Liver (tissue), 9 donors: ENCODE measurements around the gene RBBP4. TPM values are rescaled to one million over a fixed set of nuclear protein-coding genes. Genes with fewer than 3 reads are reported as not detected.

Experiments used
- DNase-seq: peaks from one replicate; pipeline ENCODE4 v3.0.0-alpha.2; 2017; ENCODE audit warnings: low spot score
- H3K27ac ChIP-seq, 2 donors: one replicate each; pipeline ENCODE4 v1.7.0; 2013; ENCODE audit warnings: inconsistent platforms in 2 of 2, low read length in 2 of 2, control low read depth in 1 of 2, low read depth in 1 of 2, mild to moderate bottlenecking in 1 of 2
- H3K27me3 ChIP-seq, 4 donors: one replicate each; pipeline versions ENCODE4 v1.6.1 to v1.7.0; 2013; ENCODE audit warnings: low read length in 3 of 4, inconsistent platforms in 1 of 4, mild to moderate bottlenecking in 1 of 4, moderate library complexity in 1 of 4; ENCODE audit not compliant: control insufficient read depth in 4 of 4, insufficient read depth in 4 of 4
- H3K36me3 ChIP-seq, 4 donors: one replicate each; pipeline versions ENCODE4 v1.6.1 to v1.7.0; 2013; ENCODE audit warnings: low read length in 3 of 4, mild to moderate bottlenecking in 3 of 4, low read depth in 1 of 4, moderate library complexity in 1 of 4; ENCODE audit not compliant: control insufficient read depth in 4 of 4, insufficient read depth in 3 of 4
- H3K4me1 ChIP-seq, 4 donors: one replicate each; pipeline versions ENCODE4 v1.6.1 to v1.7.0; 2013; ENCODE audit warnings: low read length in 3 of 4, mild to moderate bottlenecking in 3 of 4, moderate library complexity in 1 of 4; ENCODE audit not compliant: control insufficient read depth in 4 of 4, insufficient read depth in 4 of 4
- H3K4me3 ChIP-seq, 3 donors: one replicate each; pipeline versions ENCODE4 v1.6.1 to v1.7.0; 2013; ENCODE audit warnings: low read length in 3 of 3, control low read depth in 1 of 3, low read depth in 1 of 3, mild to moderate bottlenecking in 1 of 3
- H3K9ac ChIP-seq, 2 donors: one replicate each; pipeline ENCODE4 v1.7.0; 2013; ENCODE audit warnings: low read length in 2 of 2, mild to moderate bottlenecking in 2 of 2, moderate library complexity in 2 of 2, control low read depth in 1 of 2, low read depth in 1 of 2
- H3K9me3 ChIP-seq, 4 donors: one replicate each; pipeline versions ENCODE4 v1.6.1 to v1.7.0; 2013; ENCODE audit warnings: low read length in 3 of 4; ENCODE audit not compliant: control insufficient read depth in 4 of 4
- CTCF ChIP-seq: fragments of 150-350 bp; IDR thresholded peaks from 2 replicates; pipeline ENCODE4 v1.5.1; 2017; ENCODE audit warnings: improper control_type of control experiment, low read depth, low read length; ENCODE audit not compliant: missing input control
- FOXA1 ChIP-seq: IDR thresholded peaks from 2 replicates; pipeline ENCODE4 v1.6.1; 2016; ENCODE audit warnings: antibody characterized with exemption
- FOXA2 ChIP-seq: IDR thresholded peaks from 2 replicates; pipeline ENCODE4 v1.6.1; 2016; ENCODE audit warnings: antibody characterized with exemption
- HNF4A ChIP-seq, 2 donors: conservative IDR thresholded peaks; 2 replicates each; pipeline ENCODE4 v1.6.1; 2016; ENCODE audit warnings: antibody characterized with exemption in 2 of 2, mild to moderate bottlenecking in 2 of 2
- HNF4G ChIP-seq: IDR thresholded peaks from 2 replicates; pipeline ENCODE4 v1.6.1; 2016; ENCODE audit warnings: antibody characterized with exemption
- NR2F2 ChIP-seq: IDR thresholded peaks from 2 replicates; pipeline ENCODE4 v1.6.1; 2016; ENCODE audit warnings: antibody characterized with exemption
- RAD21 ChIP-seq, 2 donors: IDR thresholded peaks; 2 replicates each; pipeline ENCODE4 v1.6.1; 2016; ENCODE audit warnings: antibody characterized with exemption in 2 of 2, mild to moderate bottlenecking in 2 of 2
- REST ChIP-seq: IDR thresholded peaks from 2 replicates; pipeline ENCODE4 v1.6.1; 2016; ENCODE audit warnings: antibody characterized with exemption, mild to moderate bottlenecking
- SP1 ChIP-seq: IDR thresholded peaks from 2 replicates; pipeline ENCODE4 v1.6.1; 2018; ENCODE audit warnings: antibody characterized with exemption, mild to moderate bottlenecking
- YY1 ChIP-seq: IDR thresholded peaks from 2 replicates; pipeline ENCODE4 v1.6.1; 2016; ENCODE audit warnings: antibody characterized with exemption, mild to moderate bottlenecking
- ZBTB33 ChIP-seq: IDR thresholded peaks from 2 replicates; pipeline ENCODE4 v1.6.1; 2016; ENCODE audit warnings: antibody characterized with exemption
- WGBS: extraction: QIAGEN DNeasy Blood & Tissue Kit; methylation state at CpG from one replicate; pipeline ENCODE4 v1.1.7; 2013; 5-methylcytosine and 5-hydroxymethylcytosine counted together
- polyA plus RNA-seq, 2 donors: library from polyadenylated mRNA; stranded (reverse) in 1 of 2; unstranded in 1 of 2; fragments of 200-250 nt in 1 of 2; fragments of >200 nt in 1 of 2; fragmentation: Nextera tagmentation in 1 of 2; extraction: Ambion mirVana in 1 of 2; gene quantifications; one replicate each; pipeline versions ENCODE4 v1.2.1 to v1.2.3, GENCODE V29; 2013 to 2015
- total RNA-seq, 2 donors: library from RNA; depleted of rRNA; stranded (reverse); fragments of >200 nt; gene quantifications; one replicate each; pipeline ENCODE4 v1.2.3, GENCODE V29; 2014
- TF ChIP-seq, protein P1 (sequence below): IDR thresholded peaks from 2 replicates; pipeline ENCODE4 v1.6.1; 2016; ENCODE audit warnings: antibody characterized with exemption
- donor health status: healthy.
- donor health status: healthy.
- donor health status: healthy.
- donor health status: healthy.
- donor health status: healthy.

RBBP4 gene
- total and polyA plus RNA-seq, 4 donors, result 35.3 to 93.1 (median 49.0) TPM

GRCh38 chr1:32619701-32620485 lies 31.1 kb upstream of the RBBP4 start:
- peaks cover 0 to 2% (median 0%) of the 10 kb centered on the region in 4 donors for H3K36me3 ChIP-seq
- no peak for DNase-seq
- H3K27me3 ChIP-seq, result no peaks in the 10 kb centered on the region
- no peak overlapping the region for H3K27ac ChIP-seq
- no peak overlapping the region for H3K9ac ChIP-seq
- WGBS, result 83% methylated on average over 5 of the region's 5 CpGs
- H3K4me3 ChIP-seq, result no peak overlapping the region
- no peaks in the 10 kb centered on the region for H3K4me1 ChIP-seq
- no peaks in the 10 kb centered on the region for H3K9me3 ChIP-seq
- TF ChIP-seq RAD21 (IDR thresholded peaks at IDR 0.05), result peak; percentile 32 to 35
- TF ChIP-seq, protein P1, sequence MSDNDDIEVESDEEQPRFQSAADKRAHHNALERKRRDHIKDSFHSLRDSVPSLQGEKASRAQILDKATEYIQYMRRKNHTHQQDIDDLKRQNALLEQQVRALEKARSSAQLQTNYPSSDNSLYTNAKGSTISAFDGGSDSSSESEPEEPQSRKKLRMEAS, result no peak

- Histone ChIP-seq H3K27ac (no peak overlapping the region), H3K9me3 (no peaks in the 10 kb centered on the region), H3K4me1 (no peaks in the 10 kb centered on the region), H3K9ac (no peak overlapping the region), H3K36me3 (peaks cover 0 to 7% (median 3%) of the 10 kb centered on the region in 4 donors), H3K27me3 (no peaks in the 10 kb centered on the region), H3K4me3 (no peak overlapping the region)
- no peak for DNase-seq
- TF ChIP-seq CTCF (no peak), NR2F2 (no peak), ZBTB33 (no peak), FOXA1 (no peak), SP1 (no peak), REST (no peak), FOXA2 (no peak), YY1 (no peak), RAD21 (IDR thresholded peaks at IDR 0.05) (no peak), HNF4G (no peak), HNF4A (conservative IDR thresholded peaks at IDR 0.05) (no peak)
- 96% methylated on average over 2 of the region's 2 CpGs for WGBS
Measured at GRCh38 chr1:32622205-32622604, 28.8 kb upstream of the RBBP4 start.
